Stomach (tissue), 4 donors: ENCODE results near the gene FXR2.

Source experiments
- CTCF ChIP-seq, 7 experiments: fragments of 450-650 bp in 4 of 7; fragments of 200-600 bp in 3 of 7; sonication (generic) in 3 of 7; IDR thresholded peaks; one replicate each; pipeline ENCODE4 v1.5.1; 2016 to 2019; ENCODE audit warnings: antibody characterized with exemption in 7 of 7, control low read depth in 2 of 7, mild to moderate bottlenecking in 1 of 7
- POLR2AphosphoS5 ChIP-seq, 3 donors: sonication (generic); formaldehyde crosslinking; IDR thresholded peaks; one replicate each; pipeline ENCODE4 v1.6.1; 2016; ENCODE audit warnings: antibody characterized with exemption in 3 of 3

- TF ChIP-seq CTCF (IDR thresholded peaks at IDR 0.05) (no peak), POLR2AphosphoS5 (IDR thresholded peaks at IDR 0.05) (no peak)
These were observed 26.0 kb downstream of the FXR2 start for GRCh38 chr17:7588553-7589203.
